ENCODE data around the gene PPP2R2B.

PPP2R2B gene

DNA sequence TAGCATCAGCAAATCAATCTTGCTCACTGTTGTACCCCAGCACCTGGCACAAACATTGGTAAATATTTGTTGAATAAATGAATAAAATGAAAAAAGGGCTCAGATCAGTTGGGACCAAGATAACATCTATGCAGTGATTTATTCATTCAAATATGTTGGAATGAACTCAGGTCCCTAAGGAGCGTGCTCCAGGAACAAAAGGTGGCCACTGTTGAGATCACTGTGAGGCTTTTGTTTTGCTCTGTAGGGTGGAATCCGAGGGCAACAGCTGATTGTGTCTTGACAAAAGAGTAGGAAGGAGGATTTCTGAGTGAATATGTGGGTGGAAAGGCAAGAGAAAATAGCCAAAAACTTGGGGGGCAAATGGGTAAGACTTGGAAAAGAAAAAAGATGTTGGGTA lies 89.7 kb downstream of the PPP2R2B start:
- Histone ChIP-seq H3K79me2 (ENCODE audit: insufficient read depth, low read depth) (no peaks in the 10 kb centered on the region), H2AFZ (ENCODE audit: low read depth) (no peak overlapping the region), H3K4me2 (no peak overlapping the region), H3K36me3 (ENCODE audit: insufficient read depth) (no peaks in the 10 kb centered on the region), H3K4me3 (IDR thresholded peaks at IDR 0.05; ENCODE audit: insufficient read depth, low read depth, low read length) (no peak overlapping the region), H4K20me1 (ENCODE audit: insufficient read depth) (no peaks in the 10 kb centered on the region), H3K4me1 (ENCODE audit: low read depth, poor library complexity, severe bottlenecking) (no peaks in the 10 kb centered on the region), H3K27ac (no peak overlapping the region), H3K27me3 (ENCODE audit: insufficient read depth, low read depth) (no peaks in the 10 kb centered on the region), H3K9ac (no peak overlapping the region)
- TF ChIP-seq, protein P1, sequence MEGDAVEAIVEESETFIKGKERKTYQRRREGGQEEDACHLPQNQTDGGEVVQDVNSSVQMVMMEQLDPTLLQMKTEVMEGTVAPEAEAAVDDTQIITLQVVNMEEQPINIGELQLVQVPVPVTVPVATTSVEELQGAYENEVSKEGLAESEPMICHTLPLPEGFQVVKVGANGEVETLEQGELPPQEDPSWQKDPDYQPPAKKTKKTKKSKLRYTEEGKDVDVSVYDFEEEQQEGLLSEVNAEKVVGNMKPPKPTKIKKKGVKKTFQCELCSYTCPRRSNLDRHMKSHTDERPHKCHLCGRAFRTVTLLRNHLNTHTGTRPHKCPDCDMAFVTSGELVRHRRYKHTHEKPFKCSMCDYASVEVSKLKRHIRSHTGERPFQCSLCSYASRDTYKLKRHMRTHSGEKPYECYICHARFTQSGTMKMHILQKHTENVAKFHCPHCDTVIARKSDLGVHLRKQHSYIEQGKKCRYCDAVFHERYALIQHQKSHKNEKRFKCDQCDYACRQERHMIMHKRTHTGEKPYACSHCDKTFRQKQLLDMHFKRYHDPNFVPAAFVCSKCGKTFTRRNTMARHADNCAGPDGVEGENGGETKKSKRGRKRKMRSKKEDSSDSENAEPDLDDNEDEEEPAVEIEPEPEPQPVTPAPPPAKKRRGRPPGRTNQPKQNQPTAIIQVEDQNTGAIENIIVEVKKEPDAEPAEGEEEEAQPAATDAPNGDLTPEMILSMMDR (conservative IDR thresholded peaks at IDR 0.05; ENCODE audit: low read depth, low read length) = no peak

DNA sequence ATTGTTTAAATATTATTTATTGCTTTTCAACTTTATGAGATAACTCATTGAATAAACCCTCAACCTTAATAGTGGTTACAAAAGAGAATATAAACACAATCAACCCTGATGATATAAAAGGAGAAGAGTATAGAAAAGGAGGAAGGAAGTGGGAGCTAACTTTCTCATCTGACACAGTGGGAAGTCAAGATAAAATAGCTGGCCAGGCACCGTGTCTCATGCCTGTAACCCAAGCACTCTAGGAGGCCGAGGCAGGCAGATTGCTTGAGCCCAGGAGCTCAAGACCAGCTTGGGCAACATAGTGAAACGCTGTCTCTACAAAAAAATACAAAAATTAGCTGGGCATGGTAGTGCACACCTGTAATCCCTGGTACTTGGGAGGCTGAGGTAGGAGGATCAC lies 93.5 kb downstream of the PPP2R2B start:
- H3K4me2 ChIP-seq = no peak overlapping the region
- no peaks in the 10 kb centered on the region for H3K4me1 ChIP-seq (ENCODE audit: low read depth, poor library complexity, severe bottlenecking)
- TF ChIP-seq, protein P1 (conservative IDR thresholded peaks at IDR 0.05; ENCODE audit: low read depth, low read length) = no peak
- no peaks in the 10 kb centered on the region for H3K36me3 ChIP-seq (ENCODE audit: insufficient read depth)
- H3K9ac ChIP-seq = no peak overlapping the region
- no peak overlapping the region for H3K27ac ChIP-seq
- no peaks in the 10 kb centered on the region for H3K27me3 ChIP-seq (ENCODE audit: insufficient read depth, low read depth)
- H3K79me2 ChIP-seq (ENCODE audit: insufficient read depth, low read depth) = no peaks in the 10 kb centered on the region
- H3K4me3 ChIP-seq (IDR thresholded peaks at IDR 0.05; ENCODE audit: insufficient read depth, low read depth, low read length) = no peak overlapping the region
- H2AFZ ChIP-seq (ENCODE audit: low read depth) = no peak overlapping the region
- no peaks in the 10 kb centered on the region for H4K20me1 ChIP-seq (ENCODE audit: insufficient read depth)

DNA sequence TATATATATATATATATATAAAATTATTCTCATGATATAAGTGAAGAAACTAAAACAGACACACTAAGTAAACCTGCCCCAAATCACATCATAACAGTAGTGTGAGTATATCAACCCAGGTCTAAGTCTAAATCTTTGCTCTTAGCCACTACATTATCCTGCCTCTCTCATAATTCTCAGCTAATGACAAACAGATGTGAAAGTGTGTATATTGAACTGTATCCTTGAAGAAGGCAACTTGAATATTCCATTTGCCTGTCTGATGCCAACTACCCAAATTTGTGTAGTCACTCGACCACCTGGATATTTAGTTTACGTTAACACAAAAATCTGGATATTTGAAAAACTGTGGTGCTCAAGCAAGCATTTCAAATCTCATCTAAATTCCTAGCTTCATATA lies 97.4 kb downstream of the PPP2R2B start:
- no peaks in the 10 kb centered on the region for H3K4me1 ChIP-seq (ENCODE audit: low read depth, poor library complexity, severe bottlenecking)
- H2AFZ ChIP-seq (ENCODE audit: low read depth) = no peak overlapping the region
- H3K27ac ChIP-seq = no peak overlapping the region
- H3K79me2 ChIP-seq (ENCODE audit: insufficient read depth, low read depth) = no peaks in the 10 kb centered on the region
- H3K9ac ChIP-seq = no peak overlapping the region
- TF ChIP-seq, protein P1 (conservative IDR thresholded peaks at IDR 0.05; ENCODE audit: low read depth, low read length) = no peak
- H3K36me3 ChIP-seq (ENCODE audit: insufficient read depth) = no peaks in the 10 kb centered on the region
- H3K27me3 ChIP-seq (ENCODE audit: insufficient read depth, low read depth) = no peaks in the 10 kb centered on the region
- H3K4me2 ChIP-seq = no peak overlapping the region
- no peaks in the 10 kb centered on the region for H4K20me1 ChIP-seq (ENCODE audit: insufficient read depth)
- no peak overlapping the region for H3K4me3 ChIP-seq (IDR thresholded peaks at IDR 0.05; ENCODE audit: insufficient read depth, low read depth, low read length)

DNA sequence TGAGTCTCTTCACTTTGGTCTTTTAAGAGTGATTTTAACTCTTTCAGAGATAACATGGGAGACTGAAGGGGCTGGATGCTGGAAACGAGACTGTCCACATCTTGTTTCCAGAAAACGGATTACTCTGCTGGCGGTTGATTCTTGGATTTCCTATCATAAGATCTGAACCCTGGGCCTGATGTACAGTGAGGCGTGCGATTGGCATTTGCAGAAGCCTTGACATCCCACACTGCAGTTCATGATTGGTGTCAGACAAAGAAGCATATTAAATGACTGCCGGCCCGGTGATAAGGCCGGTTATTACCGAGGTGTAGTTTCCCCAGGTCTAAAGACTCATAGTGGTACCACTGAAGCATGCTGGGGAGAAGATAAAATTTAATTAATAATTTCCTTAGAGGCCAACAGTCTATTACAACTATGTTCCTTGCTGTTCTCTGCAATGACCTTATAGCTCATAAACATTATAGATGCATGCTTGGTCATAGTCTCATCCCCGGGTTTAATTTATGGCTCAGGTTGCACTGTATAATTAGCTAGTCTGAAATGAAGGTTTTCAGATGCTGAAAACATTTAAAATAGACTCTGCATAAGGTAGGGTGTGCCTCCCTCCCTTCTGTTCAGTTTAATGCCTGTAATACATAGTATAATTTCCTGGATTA lies 99.2 kb downstream of the PPP2R2B start:
- H2AFZ ChIP-seq (ENCODE audit: low read depth) = no peak overlapping the region
- no peak overlapping the region for H3K9ac ChIP-seq
- no peaks in the 10 kb centered on the region for H3K27me3 ChIP-seq (ENCODE audit: insufficient read depth, low read depth)
- H4K20me1 ChIP-seq (ENCODE audit: insufficient read depth) = no peaks in the 10 kb centered on the region
- TF ChIP-seq, protein P1 (conservative IDR thresholded peaks at IDR 0.05; ENCODE audit: low read depth, low read length) = no peak
- H3K36me3 ChIP-seq (ENCODE audit: insufficient read depth) = no peaks in the 10 kb centered on the region
- H3K27ac ChIP-seq = no peak overlapping the region
- H3K4me3 ChIP-seq (IDR thresholded peaks at IDR 0.05; ENCODE audit: insufficient read depth, low read depth, low read length) = no peak overlapping the region
- no peak overlapping the region for H3K4me2 ChIP-seq
- H3K4me1 ChIP-seq (ENCODE audit: low read depth, poor library complexity, severe bottlenecking) = no peaks in the 10 kb centered on the region
- no peaks in the 10 kb centered on the region for H3K79me2 ChIP-seq (ENCODE audit: insufficient read depth, low read depth)
